Loucy (cell line): ENCODE data around the gene CD164.

ENCODE experiments used
- EZH2phosphoT487 ChIP-seq: fragments of 200-600 bp; IDR thresholded peaks from 2 replicates; pipeline ENCODE4 v1.6.1; 2018; ENCODE audit warnings: antibody characterized with exemption, mild to moderate bottlenecking, moderate library complexity, borderline replicate concordance
- TF ChIP-seq, protein P1 (sequence below): fragments of 200-600 bp; sonication (generic); conservative IDR thresholded peaks from 2 replicates; pipeline ENCODE4 v1.5.1; 2014; ENCODE audit warnings: mild to moderate bottlenecking, antibody characterized with exemption, low read length

DNA sequence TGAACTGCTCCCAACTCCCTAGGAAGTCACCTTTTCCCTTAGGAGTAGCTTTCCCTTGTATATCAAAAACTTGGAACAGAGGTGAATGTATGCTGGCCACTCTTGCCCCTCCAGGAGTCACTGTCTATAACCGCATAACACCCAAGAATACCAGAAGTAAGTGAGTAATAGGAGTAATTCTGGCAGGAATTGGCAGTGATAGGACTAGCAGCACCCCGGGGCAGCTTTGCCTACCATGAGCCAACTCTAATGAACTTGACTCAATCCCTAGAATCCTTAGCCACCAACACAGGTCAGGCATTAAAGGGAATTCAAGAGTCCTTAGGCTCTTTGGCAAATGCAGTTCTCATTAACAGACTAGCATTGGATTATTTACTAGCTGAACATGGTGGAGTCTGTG is 28.8 kb upstream of the CD164 start:
- TF ChIP-seq, protein P1, sequence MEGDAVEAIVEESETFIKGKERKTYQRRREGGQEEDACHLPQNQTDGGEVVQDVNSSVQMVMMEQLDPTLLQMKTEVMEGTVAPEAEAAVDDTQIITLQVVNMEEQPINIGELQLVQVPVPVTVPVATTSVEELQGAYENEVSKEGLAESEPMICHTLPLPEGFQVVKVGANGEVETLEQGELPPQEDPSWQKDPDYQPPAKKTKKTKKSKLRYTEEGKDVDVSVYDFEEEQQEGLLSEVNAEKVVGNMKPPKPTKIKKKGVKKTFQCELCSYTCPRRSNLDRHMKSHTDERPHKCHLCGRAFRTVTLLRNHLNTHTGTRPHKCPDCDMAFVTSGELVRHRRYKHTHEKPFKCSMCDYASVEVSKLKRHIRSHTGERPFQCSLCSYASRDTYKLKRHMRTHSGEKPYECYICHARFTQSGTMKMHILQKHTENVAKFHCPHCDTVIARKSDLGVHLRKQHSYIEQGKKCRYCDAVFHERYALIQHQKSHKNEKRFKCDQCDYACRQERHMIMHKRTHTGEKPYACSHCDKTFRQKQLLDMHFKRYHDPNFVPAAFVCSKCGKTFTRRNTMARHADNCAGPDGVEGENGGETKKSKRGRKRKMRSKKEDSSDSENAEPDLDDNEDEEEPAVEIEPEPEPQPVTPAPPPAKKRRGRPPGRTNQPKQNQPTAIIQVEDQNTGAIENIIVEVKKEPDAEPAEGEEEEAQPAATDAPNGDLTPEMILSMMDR, result no peak
- no peak for TF ChIP-seq EZH2phosphoT487
